HG03095 (cell line): ENCODE results near the gene DACT1.
A peak's percentile ranks its signal among the peaks of the same experiment; 100 is the strongest.
"Not testable (repeated sequence)": the region's sequence is repeated elsewhere in the genome, so short reads cannot be mapped to it uniquely, and the experiment has no call there.

Experiments
- ATAC-seq: cut with Tn5 transposase; IDR thresholded peaks from one replicate; pipeline ENCODE4 v1.9.1; 2021; ENCODE audit warnings: moderate library complexity; ENCODE audit not compliant: unreplicated experiment

The DACT1 gene

GRCh38 chr14:58637391-58638230 lies at the start of gene DACT1:
Gene DACT1 (plus strand): TSS chr14:58637962. CDS start chr14:58638203, 241 bp downstream.
- peak; percentile 44 for ATAC-seq

GRCh38 chr14:58588321-58588720 lies 49.4 kb upstream of the DACT1 start:
- not testable (repeated sequence) for ATAC-seq

GRCh38 chr14:58593977-58594376 lies 43.8 kb upstream of the DACT1 start:
- no peak for ATAC-seq

- no peak for ATAC-seq
Observed at GRCh38 chr14:58597041-58597440, 40.7 kb upstream of the DACT1 start.

GRCh38 chr14:58598028-58598803 lies 39.5 kb upstream of the DACT1 start:
- ATAC-seq, result no peak

- ATAC-seq, result no peak
Observed at GRCh38 chr14:58598804-58599525, 38.8 kb upstream of the DACT1 start.

- no peak for ATAC-seq
Observed at GRCh38 chr14:58599707-58600106, 38.1 kb upstream of the DACT1 start.

- no peak for ATAC-seq
Observed at GRCh38 chr14:58605465-58605864, 32.3 kb upstream of the DACT1 start.

- no peak for ATAC-seq
Observed at GRCh38 chr14:58607131-58607951, 30.4 kb upstream of the DACT1 start.

GRCh38 chr14:58607952-58608317 lies 29.8 kb upstream of the DACT1 start:
- no peak for ATAC-seq

GRCh38 chr14:58617619-58618018 lies 20.1 kb upstream of the DACT1 start:
- no peak for ATAC-seq

GRCh38 chr14:58620011-58620410 lies 17.8 kb upstream of the DACT1 start:
- ATAC-seq, result no peak

GRCh38 chr14:58625438-58625837 lies 12.3 kb upstream of the DACT1 start:
- no peak for ATAC-seq

GRCh38 chr14:58626431-58626831 lies 11.3 kb upstream of the DACT1 start:
- no peak for ATAC-seq

- no peak for ATAC-seq
Observed at GRCh38 chr14:58628406-58628805, 9.4 kb upstream of the DACT1 start.

- ATAC-seq, result no peak
Observed at GRCh38 chr14:58629281-58629680, 8.5 kb upstream of the DACT1 start.

GRCh38 chr14:58631732-58632131 lies 6.0 kb upstream of the DACT1 start:
- no peak for ATAC-seq

GRCh38 chr14:58633831-58634230 lies 3.9 kb upstream of the DACT1 start:
- no peak for ATAC-seq

- ATAC-seq, result no peak
Observed at GRCh38 chr14:58634406-58635090, 3.2 kb upstream of the DACT1 start.
